ENCODE data around the gene CT45A7. TPM values are rescaled to one million over a fixed set of nuclear protein-coding genes. Genes with fewer than 3 reads are reported as not detected.

CT45A7 gene, protein sequence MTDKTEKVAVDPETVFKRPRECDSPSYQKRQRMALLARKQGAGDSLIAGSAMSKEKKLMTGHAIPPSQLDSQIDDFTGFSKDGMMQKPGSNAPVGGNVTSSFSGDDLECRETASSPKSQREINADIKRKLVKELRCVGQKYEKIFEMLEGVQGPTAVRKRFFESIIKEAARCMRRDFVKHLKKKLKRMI
- not detected in 2 replicates for total RNA-seq

DNA sequence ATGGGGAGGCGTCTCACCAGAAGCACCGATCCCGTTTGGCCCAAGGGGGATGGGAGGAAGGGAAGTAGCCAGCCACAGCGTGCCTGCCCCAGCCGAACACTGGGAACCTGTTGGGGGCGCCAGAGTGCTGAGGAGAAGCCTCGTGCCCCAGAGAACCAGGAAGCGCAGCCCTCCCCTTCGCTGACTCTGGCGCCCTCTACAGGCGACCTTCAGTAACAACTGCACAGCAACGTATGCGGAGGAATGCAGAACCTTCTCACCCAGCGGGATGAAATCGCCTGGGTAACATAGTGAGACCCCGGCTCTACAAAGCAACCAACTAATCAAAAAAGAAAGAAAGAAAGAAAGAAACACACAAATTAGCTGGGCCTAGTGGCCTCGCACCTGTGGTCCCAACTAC is at the start of gene CT45A7:
CT45A7 (minus strand) TSS at position 101 of the 400 bp plus-strand sequence. CDS start 3,747 bp downstream, outside the sequence.

DNA sequence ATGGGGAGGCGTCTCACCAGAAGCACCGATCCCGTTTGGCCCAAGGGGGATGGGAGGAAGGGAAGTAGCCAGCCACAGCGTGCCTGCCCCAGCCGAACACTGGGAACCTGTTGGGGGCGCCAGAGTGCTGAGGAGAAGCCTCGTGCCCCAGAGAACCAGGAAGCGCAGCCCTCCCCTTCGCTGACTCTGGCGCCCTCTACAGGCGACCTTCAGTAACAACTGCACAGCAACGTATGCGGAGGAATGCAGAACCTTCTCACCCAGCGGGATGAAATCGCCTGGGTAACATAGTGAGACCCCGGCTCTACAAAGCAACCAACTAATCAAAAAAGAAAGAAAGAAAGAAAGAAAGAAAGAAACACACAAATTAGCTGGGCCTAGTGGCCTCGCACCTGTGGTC is 34.6 kb upstream of the CT45A7 start, which contains the start of gene CT45A9:
CT45A9 (minus strand) TSS at position 101 of the 400 bp plus-strand sequence. CDS start 3,751 bp downstream, outside the sequence.

DNA sequence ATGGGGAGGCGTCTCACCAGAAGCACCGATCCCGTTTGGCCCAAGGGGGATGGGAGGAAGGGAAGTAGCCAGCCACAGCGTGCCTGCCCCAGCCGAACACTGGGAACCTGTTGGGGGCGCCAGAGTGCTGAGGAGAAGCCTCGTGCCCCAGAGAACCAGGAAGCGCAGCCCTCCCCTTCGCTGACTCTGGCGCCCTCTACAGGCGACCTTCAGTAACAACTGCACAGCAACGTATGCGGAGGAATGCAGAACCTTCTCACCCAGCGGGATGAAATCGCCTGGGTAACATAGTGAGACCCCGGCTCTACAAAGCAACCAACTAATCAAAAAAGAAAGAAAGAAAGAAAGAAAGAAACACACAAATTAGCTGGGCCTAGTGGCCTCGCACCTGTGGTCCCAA is 17.4 kb upstream of the CT45A7 start, which contains the start of gene CT45A8:
CT45A8 (minus strand) TSS at position 101 of the 400 bp plus-strand sequence. CDS start 3,755 bp downstream, outside the sequence.

GRCh38 chrX:135819912-135820311 is 17.2 kb downstream of the CT45A7 start, which contains the start of gene CT45A2:
Gene CT45A2 (minus strand): TSS chrX:135820012. CDS start chrX:135816265, 3,747 bp downstream.

GRCh38 chrX:135802687-135803086 is 34.4 kb downstream of the CT45A7 start, which contains the start of gene CT45A6:
Gene CT45A6 (minus strand): TSS chrX:135802787. CDS start chrX:135798993, 3,794 bp downstream.

DNA sequence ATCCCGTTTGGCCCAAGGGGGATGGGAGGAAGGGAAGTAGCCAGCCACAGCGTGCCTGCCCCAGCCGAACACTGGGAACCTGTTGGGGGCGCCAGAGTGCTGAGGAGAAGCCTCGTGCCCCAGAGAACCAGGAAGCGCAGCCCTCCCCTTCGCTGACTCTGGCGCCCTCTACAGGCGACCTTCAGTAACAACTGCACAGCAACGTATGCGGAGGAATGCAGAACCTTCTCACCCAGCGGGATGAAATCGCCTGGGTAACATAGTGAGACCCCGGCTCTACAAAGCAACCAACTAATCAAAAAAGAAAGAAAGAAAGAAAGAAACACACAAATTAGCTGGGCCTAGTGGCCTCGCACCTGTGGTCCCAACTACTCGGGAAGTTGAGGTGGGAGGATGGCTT is 51.7 kb downstream of the CT45A7 start, which contains the start of gene CT45A5:
CT45A5 (minus strand) TSS at position 101 of the 400 bp plus-strand sequence. CDS start 3,774 bp downstream, outside the sequence.

Other genes with a start within 250 kb of the CT45A7 start
- not detected in 2 replicates for gene CT45A1, start 123.6 kb downstream of the CT45A7 start, total RNA-seq
- not detected in 2 replicates for gene CT45A3, start 69.1 kb downstream of the CT45A7 start, total RNA-seq
- not detected in 2 replicates for gene CT45A5, start 51.8 kb downstream of the CT45A7 start, total RNA-seq
- not detected in 2 replicates for gene CT45A6, start 34.5 kb downstream of the CT45A7 start, total RNA-seq
- not detected in 2 replicates for gene CT45A2, start 17.3 kb downstream of the CT45A7 start, total RNA-seq
- gene CT45A8, start 17.3 kb upstream of the CT45A7 start, total RNA-seq = not detected in 2 replicates
- gene CT45A9, start 34.5 kb upstream of the CT45A7 start, total RNA-seq = not detected in 2 replicates
- gene CT45A10, start 56.2 kb upstream of the CT45A7 start, total RNA-seq = not detected in 2 replicates
- gene SAGE1, start 56.4 kb upstream of the CT45A7 start, total RNA-seq = not detected in 2 replicates
- 10.9 and 16.3 TPM in 2 replicates for gene MMGT1, start 136.7 kb upstream of the CT45A7 start, total RNA-seq
- gene SLC9A6, start 148.2 kb upstream of the CT45A7 start, total RNA-seq = 12.0 and 15.2 TPM in 2 replicates

Data from airway epithelial cell (primary cell).